H9 (cell line): Measurements from ENCODE around the gene RAC2. TPM values are rescaled to one million over a fixed set of nuclear protein-coding genes. Genes with fewer than 3 reads are reported as not detected.

Source experiments
- DNase-seq: peaks from one replicate; pipeline ENCODE4 v3.0.0-alpha.2; 2017
- H2AFZ ChIP-seq: one replicate; pipeline ENCODE4 v1.6.1; 2013; ENCODE audit warnings: mild to moderate bottlenecking, low read length, control low read depth, moderate library complexity
- H2AK5ac ChIP-seq: 2 replicates; pipeline ENCODE4 v1.6.1; 2013; ENCODE audit warnings: low read length, control low read depth, mixed read lengths; ENCODE audit not compliant: insufficient read length
- H2BK120ac ChIP-seq: one replicate; pipeline ENCODE4 v1.6.1; 2013; ENCODE audit warnings: low read depth, mild to moderate bottlenecking, low read length, control low read depth, inconsistent platforms; ENCODE audit not compliant: poor library complexity, severe bottlenecking
- H2BK12ac ChIP-seq: 2 replicates; pipeline ENCODE4 v1.6.1; 2013; ENCODE audit warnings: low read length, control low read depth, mixed read lengths, low read depth; ENCODE audit not compliant: insufficient read length
- H2BK15ac ChIP-seq: 2 replicates; pipeline ENCODE4 v1.6.1; 2013; ENCODE audit warnings: low read depth, low read length, control low read depth
- H2BK20ac ChIP-seq: one replicate; pipeline ENCODE4 v1.6.1; 2013; ENCODE audit warnings: low read depth, mild to moderate bottlenecking, low read length, control low read depth, inconsistent platforms; ENCODE audit not compliant: poor library complexity, severe bottlenecking
- H2BK5ac ChIP-seq: 2 replicates; pipeline ENCODE4 v1.6.1; 2013; ENCODE audit warnings: low read length, control low read depth, mixed read lengths; ENCODE audit not compliant: insufficient read length
- H3K14ac ChIP-seq: 2 replicates; pipeline ENCODE4 v1.6.1; 2013; ENCODE audit warnings: low read length, control low read depth; ENCODE audit not compliant: insufficient read depth
- H3K18ac ChIP-seq: 2 replicates; pipeline ENCODE4 v1.6.1; 2013; ENCODE audit warnings: low read depth, mild to moderate bottlenecking, mixed read lengths, low read length, control low read depth; ENCODE audit not compliant: insufficient read length
- H3K23ac ChIP-seq: 2 replicates; pipeline ENCODE4 v1.6.1; 2013; ENCODE audit warnings: low read length, control low read depth, mixed read lengths, low read depth; ENCODE audit not compliant: insufficient read length
- H3K23me2 ChIP-seq: 2 replicates; pipeline ENCODE4 v1.6.1; 2013; ENCODE audit warnings: low read depth, mild to moderate bottlenecking, mixed read lengths, low read length, control low read depth; ENCODE audit not compliant: insufficient read length, poor library complexity, severe bottlenecking
- H3K27ac ChIP-seq: 2 replicates; pipeline ENCODE4 v1.5.1; 2013; ENCODE audit warnings: low read length, control low read depth, mixed read lengths, low read depth; ENCODE audit not compliant: insufficient read length
- H3K27me3 ChIP-seq: 2 replicates; pipeline ENCODE4 v1.6.1; 2013; ENCODE audit warnings: low read length, control low read depth, inconsistent platforms; ENCODE audit not compliant: insufficient read depth
- H3K4ac ChIP-seq: 2 replicates; pipeline ENCODE4 v1.6.1; 2013; ENCODE audit warnings: low read depth, mild to moderate bottlenecking, control low read depth, inconsistent platforms, low read length, moderate library complexity
- H3K4me1 ChIP-seq: 2 replicates; pipeline ENCODE4 v1.6.1; 2013; ENCODE audit warnings: low read length, control low read depth, inconsistent platforms; ENCODE audit not compliant: insufficient read depth
- H3K4me2 ChIP-seq: 2 replicates; pipeline ENCODE4 v1.6.1; 2013; ENCODE audit warnings: low read length, control low read depth, mixed read lengths; ENCODE audit not compliant: insufficient read length, insufficient read depth
- H3K56ac ChIP-seq: 2 replicates; pipeline ENCODE4 v1.6.1; 2013; ENCODE audit warnings: low read depth, mild to moderate bottlenecking, mixed read lengths, low read length, control low read depth; ENCODE audit not compliant: insufficient read length
- H3K79me1 ChIP-seq: 2 replicates; pipeline ENCODE4 v1.6.1; 2013; ENCODE audit warnings: low read depth, mild to moderate bottlenecking, moderate library complexity, low read length, control low read depth, inconsistent platforms; ENCODE audit not compliant: insufficient read depth, poor library complexity, severe bottlenecking
- H3K79me2 ChIP-seq: 2 replicates; pipeline ENCODE4 v1.6.1; 2013; ENCODE audit warnings: low read length, control low read depth, inconsistent platforms; ENCODE audit not compliant: insufficient read depth
- H3K9ac ChIP-seq: 2 replicates; pipeline ENCODE4 v1.6.1; 2013; ENCODE audit warnings: low read length, control low read depth, mixed read lengths; ENCODE audit not compliant: insufficient read length; ENCODE audit errors: extremely low read depth
- H3K9me3 ChIP-seq: one replicate; pipeline ENCODE4 v1.6.1; 2013; ENCODE audit warnings: low read depth, low read length, inconsistent platforms; ENCODE audit not compliant: control insufficient read depth
- H3T11ph ChIP-seq: one replicate; pipeline ENCODE4 v1.6.1; 2013; ENCODE audit warnings: mild to moderate bottlenecking, low read length, control low read depth, inconsistent platforms
- H4K20me1 ChIP-seq: one replicate; pipeline ENCODE4 v1.6.1; 2013; ENCODE audit not compliant: control insufficient read depth, insufficient read length, insufficient read depth
- H4K5ac ChIP-seq: 2 replicates; pipeline ENCODE4 v1.6.1; 2013; ENCODE audit warnings: low read depth, mild to moderate bottlenecking, mixed read lengths, low read length, control low read depth; ENCODE audit not compliant: insufficient read length
- H4K8ac ChIP-seq: replicated peaks from 2 replicates; pipeline ENCODE4 v1.6.1; 2013; ENCODE audit warnings: low read length, control low read depth, mixed read lengths, low read depth; ENCODE audit not compliant: insufficient read length
- H4K91ac ChIP-seq: 2 replicates; pipeline ENCODE4 v1.6.1; 2013; ENCODE audit warnings: low read depth, mild to moderate bottlenecking, moderate library complexity, mixed read lengths, low read length, control low read depth; ENCODE audit not compliant: insufficient read length
- H3K27ac Mint-ChIP-seq, 3 experiments: 2 replicates in 2 of 3; 3 replicates in 1 of 3; pipeline ENCODE4 v1.8.0; 2020 to 2021; ENCODE audit warnings: mixed read lengths in 3 of 3, mild to moderate bottlenecking in 1 of 3, moderate library complexity in 1 of 3
- H3K27me3 Mint-ChIP-seq: 2 replicates; pipeline ENCODE4 v1.8.0; 2021; ENCODE audit warnings: low read depth, mild to moderate bottlenecking, moderate library complexity, mixed read lengths
- H3K36me3 Mint-ChIP-seq, 3 experiments: 2 replicates in 2 of 3; 3 replicates in 1 of 3; pipeline ENCODE4 v1.8.0; 2020 to 2021; ENCODE audit warnings: low read depth in 3 of 3, mixed read lengths in 3 of 3; ENCODE audit not compliant: insufficient read depth in 1 of 3
- H3K4me1 Mint-ChIP-seq, 2 experiments: 2 replicates each; pipeline ENCODE4 v1.8.0; 2020; ENCODE audit warnings: mixed read lengths in 2 of 2
- H3K4me3 Mint-ChIP-seq, 2 experiments: 2 replicates in 1 of 2; 3 replicates in 1 of 2; pipeline ENCODE4 v1.8.0; 2020 to 2021; ENCODE audit warnings: mild to moderate bottlenecking in 2 of 2, mixed read lengths in 2 of 2, moderate library complexity in 1 of 2
- H3K9me3 Mint-ChIP-seq, 2 experiments: 2 replicates in 1 of 2; 3 replicates in 1 of 2; pipeline ENCODE4 v1.8.0; 2020; ENCODE audit warnings: mild to moderate bottlenecking in 2 of 2, mixed read lengths in 2 of 2, moderate library complexity in 1 of 2
- CTCF ChIP-seq: fragments of 200-600 bp; sonication (generic); conservative IDR thresholded peaks from 3 replicates; pipeline ENCODE4 v1.8.0; 2021; ENCODE audit warnings: antibody characterized with exemption, mild to moderate bottlenecking
- WGBS: extraction: QIAGEN DNeasy Blood & Tissue Kit; methylation state at CpG from one replicate; pipeline ENCODE4 v1.1.7; 2013; ENCODE audit warnings: missing lambda C conversion rate, low lambda C conversion rate, mixed read lengths; ENCODE audit not compliant: insufficient read length; ENCODE audit errors: extremely low coverage; 5-methylcytosine and 5-hydroxymethylcytosine counted together
- total RNA-seq: library from RNA; stranded (reverse); gene quantifications from 2 replicates; pipeline ENCODE4 v1.2.1, GENCODE V29; 2021

The RAC2 gene
- total RNA-seq, 1 experiment from 2014 or later, result 2.8 TPM

GRCh38 chr22:37215890-37216289 is 28.2 kb downstream of the RAC2 start:
- no peak overlapping the region for H2BK120ac ChIP-seq
- H2BK12ac ChIP-seq, result no peak overlapping the region
- H2BK5ac ChIP-seq, result no peak overlapping the region
- H2AFZ ChIP-seq, result no peak overlapping the region
- no peak overlapping the region for H3K4ac ChIP-seq
- H4K8ac ChIP-seq, result no peak overlapping the region
- H4K20me1 ChIP-seq, result no peaks in the 10 kb centered on the region
- no peak overlapping the region for H3K9ac ChIP-seq
- H3K56ac ChIP-seq, result no peak overlapping the region
- no peak overlapping the region for H2BK15ac ChIP-seq
- no peak for DNase-seq
- no peaks in the 10 kb centered on the region for H3K23me2 ChIP-seq
- H3K4me2 ChIP-seq, result no peak overlapping the region
- H3K9me3 ChIP-seq, result no peaks in the 10 kb centered on the region
- no peak overlapping the region for H3K23ac ChIP-seq
- H2BK20ac ChIP-seq, result no peak overlapping the region
- H3K79me2 ChIP-seq, result no peaks in the 10 kb centered on the region
- H3K4me3 Mint-ChIP-seq, result no peak overlapping the region
- H3K14ac ChIP-seq, result no peak overlapping the region
- H3K18ac ChIP-seq, result no peak overlapping the region
- no peak overlapping the region for H4K91ac ChIP-seq
- no peak for TF ChIP-seq CTCF
- peaks cover 44% of the 10 kb centered on the region for H3K27me3 Mint-ChIP-seq
- H2AK5ac ChIP-seq, result no peak overlapping the region
- no peaks in the 10 kb centered on the region for H3K27me3 ChIP-seq
- H3K4me1 ChIP-seq, result no peaks in the 10 kb centered on the region
- H3K36me3 Mint-ChIP-seq, result no peaks in the 10 kb centered on the region; a peak in 1 of 7 replicates
- no CpG with 5 or more reads among the region's 9 CpGs for WGBS
- no peak overlapping the region for H4K5ac ChIP-seq
- H3K27ac ChIP-seq, result no peak overlapping the region
- no peaks in the 10 kb centered on the region for H3K79me1 ChIP-seq
- no peak overlapping the region for H3T11ph ChIP-seq
- H3K27ac Mint-ChIP-seq, result no peak overlapping the region
- no peaks in the 10 kb centered on the region for H3K9me3 Mint-ChIP-seq
- H3K4me1 Mint-ChIP-seq, result peaks cover 24 to 47% of the 10 kb centered on the region in 2 experiments
